HG03066 (cell line): ENCODE measurements around the gene INSM1.
"Not testable (repeated sequence)": the region's sequence is repeated elsewhere in the genome, so short reads cannot be mapped to it uniquely, and the experiment has no call there.

Experiments
- ATAC-seq: cut with Tn5 transposase; IDR thresholded peaks from one replicate; pipeline ENCODE4 v1.9.1; 2021; ENCODE audit warnings: low read depth; ENCODE audit not compliant: unreplicated experiment

The INSM1 gene, protein sequence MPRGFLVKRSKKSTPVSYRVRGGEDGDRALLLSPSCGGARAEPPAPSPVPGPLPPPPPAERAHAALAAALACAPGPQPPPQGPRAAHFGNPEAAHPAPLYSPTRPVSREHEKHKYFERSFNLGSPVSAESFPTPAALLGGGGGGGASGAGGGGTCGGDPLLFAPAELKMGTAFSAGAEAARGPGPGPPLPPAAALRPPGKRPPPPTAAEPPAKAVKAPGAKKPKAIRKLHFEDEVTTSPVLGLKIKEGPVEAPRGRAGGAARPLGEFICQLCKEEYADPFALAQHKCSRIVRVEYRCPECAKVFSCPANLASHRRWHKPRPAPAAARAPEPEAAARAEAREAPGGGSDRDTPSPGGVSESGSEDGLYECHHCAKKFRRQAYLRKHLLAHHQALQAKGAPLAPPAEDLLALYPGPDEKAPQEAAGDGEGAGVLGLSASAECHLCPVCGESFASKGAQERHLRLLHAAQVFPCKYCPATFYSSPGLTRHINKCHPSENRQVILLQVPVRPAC

DNA sequence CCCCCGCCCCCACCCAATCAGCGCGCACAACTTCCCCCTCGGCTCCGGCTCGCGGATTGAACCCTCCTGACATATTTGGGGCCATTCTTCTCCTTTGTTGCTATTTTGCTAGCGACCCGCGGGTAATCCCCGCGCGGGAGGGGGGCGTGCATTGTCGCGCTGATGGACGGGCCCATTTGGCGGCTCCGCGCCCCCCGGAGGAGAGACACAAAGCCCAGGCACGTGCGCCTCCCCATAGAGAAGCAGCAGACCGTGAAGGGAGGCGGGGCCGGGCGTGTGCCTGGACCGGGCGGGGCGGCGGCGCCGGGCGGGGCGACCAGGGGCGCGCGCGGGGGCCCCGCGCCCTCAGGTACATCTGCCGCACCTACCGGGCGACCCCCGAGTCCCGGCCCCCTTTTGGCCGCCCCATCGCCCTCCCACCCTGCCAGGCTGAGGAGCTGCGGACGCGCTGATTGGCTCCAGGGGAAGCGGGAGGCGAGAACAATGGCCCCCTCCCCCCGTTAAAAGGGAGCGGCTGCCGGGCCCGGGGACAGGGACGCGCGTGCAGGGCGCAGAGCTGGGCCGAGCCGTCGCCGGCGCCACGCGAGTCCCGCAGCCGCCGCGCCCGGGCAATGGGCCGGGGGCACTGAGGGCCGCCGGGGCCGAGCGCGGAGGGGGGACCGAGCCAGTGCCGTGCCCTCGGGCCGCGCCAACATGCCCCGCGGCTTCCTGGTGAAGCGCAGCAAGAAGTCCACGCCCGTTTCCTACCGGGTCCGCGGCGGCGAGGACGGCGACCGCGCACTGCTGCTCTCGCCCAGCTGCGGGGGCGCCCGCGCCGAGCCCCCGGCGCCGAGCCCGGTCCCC lies at the start of gene INSM1:
Gene INSM1, plus strand, starts transcription at position 530 of the 843 bp plus-strand sequence. Its CDS starts 164 bp downstream, at position 694.
- ATAC-seq = no peak

DNA sequence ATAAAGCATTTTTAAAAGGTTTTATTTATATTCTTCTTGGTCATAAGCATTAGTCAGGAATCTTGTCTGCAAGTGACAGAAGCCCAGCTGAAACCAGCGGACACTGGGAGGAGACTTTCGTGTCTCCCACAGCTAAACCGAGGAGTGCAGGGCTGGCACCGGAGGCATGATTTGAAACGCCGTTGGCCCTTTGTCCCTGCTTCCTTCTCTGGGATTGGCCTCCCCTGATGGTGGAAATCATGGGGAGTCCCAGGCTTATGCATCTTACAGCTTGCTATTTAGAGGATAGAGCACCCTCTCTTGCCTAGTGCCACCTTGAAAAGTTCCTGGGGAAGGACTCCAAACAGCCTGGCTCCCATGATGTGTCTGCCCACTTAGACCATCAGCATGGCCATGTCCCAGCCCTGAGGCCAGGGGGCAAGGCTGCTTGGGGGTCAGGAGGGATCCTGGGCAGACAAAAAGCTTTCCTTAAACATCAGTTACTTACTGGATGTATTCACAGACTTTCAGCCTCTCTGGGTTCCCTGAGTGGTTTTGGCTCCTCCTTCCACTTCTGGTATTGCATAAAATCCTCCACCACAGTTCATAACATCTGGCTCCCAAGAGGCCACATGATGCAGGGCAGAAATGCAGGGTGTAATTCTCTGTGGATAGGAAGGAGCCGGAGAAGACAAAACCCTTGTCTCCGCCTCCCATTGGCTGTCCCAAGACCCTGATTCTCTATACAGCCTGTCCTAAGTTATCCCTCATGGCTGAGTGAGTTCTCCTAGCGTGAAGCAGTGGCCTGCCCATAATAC lies 49.3 kb upstream of the INSM1 start:
- no peak for ATAC-seq

DNA sequence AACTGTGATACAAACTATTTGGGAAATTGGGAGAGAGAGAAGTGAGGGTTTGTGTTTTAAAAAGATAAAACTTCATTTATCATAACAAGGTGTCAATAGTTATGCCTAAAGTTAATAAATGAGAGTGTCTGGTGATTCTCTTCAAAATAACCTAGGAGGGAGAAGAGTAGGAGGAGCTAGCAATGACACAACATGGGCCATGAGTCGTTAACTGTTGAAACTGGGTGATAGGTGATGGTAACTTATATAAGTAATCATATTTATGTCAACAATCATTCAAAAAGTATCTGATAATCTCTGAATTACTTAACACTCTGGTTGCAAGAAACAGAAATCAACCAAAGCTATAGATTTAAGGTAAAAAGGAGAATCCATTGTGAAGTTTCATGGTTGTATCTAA lies 46.8 kb upstream of the INSM1 start:
- no peak for ATAC-seq

DNA sequence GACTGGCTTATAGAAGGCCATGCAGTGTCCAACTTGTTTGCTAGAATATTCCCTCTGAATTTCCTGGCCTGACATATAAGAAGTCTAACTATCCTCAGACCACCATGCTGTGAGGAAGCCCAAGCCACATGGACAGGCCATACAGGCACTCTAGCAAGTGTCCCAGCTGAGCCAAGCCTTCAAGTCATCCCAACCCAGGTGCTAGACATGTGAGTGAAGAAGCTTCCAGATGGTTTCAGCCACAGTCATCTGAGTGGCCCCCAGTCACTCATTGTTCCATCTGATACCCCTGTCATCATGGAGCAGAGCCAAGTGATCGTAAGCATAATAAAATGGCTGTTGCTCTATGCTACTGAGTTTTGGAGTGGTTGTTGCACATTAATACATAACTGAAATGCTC lies 46.0 kb upstream of the INSM1 start:
- no peak for ATAC-seq

DNA sequence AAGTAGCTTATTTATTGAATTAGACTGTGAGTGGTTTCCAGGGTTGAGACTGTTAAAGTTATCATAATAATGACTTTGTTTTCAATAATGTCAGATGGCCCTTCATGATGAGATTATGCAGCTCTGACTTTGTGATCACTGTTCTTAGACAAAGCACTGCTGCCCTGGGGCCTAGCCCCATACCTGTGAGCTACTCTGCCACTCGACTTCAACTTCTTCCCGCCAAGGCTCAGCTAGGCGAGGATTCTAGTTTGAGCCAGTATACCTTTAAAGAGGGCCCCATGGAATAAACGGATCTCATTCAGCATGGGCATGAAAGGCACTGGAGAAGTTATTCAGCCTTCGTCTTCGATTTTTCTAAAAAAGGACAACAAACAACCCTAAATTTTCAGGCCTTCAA lies 45.0 kb upstream of the INSM1 start:
- ATAC-seq = no peak

DNA sequence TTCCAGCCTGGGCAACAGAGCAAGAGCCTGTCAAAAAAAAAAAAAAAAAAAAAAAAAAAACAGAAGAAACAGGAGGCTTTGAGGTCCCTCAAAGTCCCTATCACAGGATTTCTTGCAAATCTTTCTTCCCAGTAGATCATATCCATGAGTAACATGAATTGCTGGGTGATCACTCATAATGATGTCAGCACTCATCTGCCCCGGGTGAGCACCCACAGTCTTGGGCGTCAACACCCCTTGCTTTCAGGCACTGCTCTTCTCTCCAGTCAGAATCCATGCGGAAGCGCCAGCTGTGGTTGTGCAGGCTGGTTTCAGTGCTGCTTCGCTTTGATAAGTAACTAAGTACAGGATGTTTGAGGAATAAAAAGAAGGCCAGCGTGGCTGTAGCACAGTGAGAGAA lies 40.2 kb upstream of the INSM1 start:
- ATAC-seq = no peak

DNA sequence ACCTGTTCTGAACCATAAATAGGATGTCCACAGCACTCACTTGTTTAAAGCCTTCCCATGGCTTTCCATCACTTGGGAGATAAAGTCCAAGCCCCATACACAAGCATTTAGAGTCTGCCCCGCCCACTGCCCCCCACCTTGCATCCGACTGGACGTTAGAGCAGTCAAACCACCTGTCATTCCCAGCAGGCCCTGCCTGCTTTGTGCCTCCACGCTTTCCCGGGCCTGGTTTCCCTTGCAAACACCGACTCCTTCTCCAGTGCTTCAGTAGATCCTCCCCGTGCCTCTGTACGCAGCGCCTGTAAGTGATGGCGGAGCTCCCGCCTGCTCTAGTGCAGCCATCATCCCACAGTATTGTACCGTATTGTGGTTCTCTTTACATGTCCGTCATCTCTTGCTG lies 38.3 kb upstream of the INSM1 start:
- no peak for ATAC-seq

DNA sequence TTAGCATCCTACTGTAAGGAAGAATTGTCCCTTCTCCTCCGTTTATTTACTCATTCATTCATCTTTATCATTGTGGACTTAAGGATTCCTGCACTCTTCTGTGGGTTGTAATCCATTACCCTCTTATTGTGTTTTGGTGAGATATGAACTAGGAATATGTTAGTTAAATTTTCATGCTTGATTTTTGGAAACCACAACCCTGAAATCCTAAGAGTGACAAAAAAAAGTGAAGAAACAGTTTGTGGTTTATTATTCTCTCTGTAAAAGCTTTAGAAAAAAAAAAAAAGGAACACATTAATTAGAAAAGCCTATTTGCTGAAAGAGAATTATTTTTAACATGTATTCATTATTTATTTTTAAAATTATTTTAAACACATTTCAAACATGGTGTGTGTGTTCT lies 36.7 kb upstream of the INSM1 start:
- no peak for ATAC-seq

DNA sequence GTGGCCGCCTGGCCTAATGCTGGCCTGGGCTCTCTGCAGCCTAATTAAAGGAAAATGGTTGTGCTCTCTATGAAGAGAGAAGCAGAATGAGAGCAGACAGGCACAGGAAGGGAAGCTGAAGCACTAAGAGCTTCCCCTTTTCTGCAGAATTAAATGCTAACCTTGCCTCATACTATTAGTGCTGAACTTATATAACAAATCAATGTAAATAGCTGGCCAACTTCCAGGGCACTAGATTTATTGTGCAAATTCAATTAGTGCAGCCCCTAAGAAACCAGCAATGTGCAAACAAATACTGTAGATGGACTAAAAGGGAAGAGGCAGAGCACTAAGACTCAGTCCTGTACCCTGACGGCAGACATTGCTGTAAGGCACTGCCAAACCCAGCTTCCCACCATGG lies 36.1 kb upstream of the INSM1 start:
- no peak for ATAC-seq

DNA sequence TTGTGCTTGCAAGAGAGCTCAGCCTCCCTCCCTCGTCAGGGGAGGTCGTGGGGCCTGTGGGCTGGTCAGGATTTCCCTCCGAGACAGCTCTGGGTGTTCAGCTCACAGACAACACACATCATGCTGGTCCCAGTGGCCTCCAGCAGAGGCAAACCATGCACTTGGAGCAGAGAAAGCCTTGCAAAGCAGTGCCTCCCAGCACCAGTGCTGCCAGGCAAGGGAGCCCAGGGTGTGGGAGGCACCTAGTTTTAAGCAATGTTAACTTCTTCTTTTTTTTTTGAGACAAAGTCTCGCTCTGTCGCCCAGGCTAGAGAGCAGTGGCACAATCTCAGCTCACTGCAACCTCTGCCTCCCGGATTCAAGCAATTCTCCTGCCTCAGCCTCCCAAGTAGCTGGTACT lies 34.0 kb upstream of the INSM1 start:
- no peak for ATAC-seq

DNA sequence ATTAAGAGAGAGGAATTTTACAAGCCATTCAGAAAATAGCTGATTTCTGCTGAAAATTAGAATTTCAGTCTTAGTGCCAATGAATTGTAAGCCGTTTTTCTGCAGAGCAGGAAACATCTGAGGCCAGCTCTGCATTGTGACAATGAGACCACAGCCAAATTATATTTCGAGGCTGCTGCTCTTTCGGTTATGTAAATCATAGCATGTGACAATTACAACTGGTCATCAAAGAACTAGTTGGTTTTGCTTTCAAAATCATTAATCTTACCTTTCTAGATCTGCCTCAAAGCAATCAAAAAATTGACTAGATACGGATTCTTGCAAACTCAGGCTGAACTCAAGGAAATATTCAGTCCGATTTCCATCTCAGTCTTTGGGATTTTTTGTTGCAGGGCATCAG lies 33.4 kb upstream of the INSM1 start:
- peak; percentile 98 for ATAC-seq

DNA sequence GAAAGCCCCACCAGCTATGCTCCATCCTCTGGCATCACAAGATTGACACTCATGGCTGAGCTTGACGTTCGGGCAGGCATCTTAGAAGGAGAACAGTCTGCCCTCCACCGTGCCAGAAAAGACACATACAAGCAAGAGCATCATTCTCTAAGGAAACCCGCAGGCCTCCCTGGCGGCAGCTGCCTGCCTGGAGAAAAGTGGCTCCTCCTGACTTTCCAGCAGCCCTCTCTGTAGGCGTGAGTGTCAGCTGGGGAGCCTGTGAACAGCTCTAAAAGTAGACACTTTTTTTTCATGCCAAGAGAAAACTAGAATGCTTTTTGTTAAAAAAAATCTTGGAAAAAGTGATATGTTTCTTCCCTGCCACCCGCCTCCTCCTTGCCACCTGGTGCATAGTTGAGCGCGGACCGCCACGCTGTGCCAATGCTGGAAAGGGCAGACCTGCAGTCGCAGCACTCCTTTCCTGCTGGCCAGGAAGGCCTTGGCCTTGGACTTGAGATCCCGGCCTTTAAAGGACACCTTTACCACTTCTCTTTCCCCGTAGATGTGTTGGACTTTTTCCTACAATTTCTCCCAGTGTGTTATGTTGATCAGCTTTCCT lies 29.7 kb upstream of the INSM1 start:
- ATAC-seq = no peak

DNA sequence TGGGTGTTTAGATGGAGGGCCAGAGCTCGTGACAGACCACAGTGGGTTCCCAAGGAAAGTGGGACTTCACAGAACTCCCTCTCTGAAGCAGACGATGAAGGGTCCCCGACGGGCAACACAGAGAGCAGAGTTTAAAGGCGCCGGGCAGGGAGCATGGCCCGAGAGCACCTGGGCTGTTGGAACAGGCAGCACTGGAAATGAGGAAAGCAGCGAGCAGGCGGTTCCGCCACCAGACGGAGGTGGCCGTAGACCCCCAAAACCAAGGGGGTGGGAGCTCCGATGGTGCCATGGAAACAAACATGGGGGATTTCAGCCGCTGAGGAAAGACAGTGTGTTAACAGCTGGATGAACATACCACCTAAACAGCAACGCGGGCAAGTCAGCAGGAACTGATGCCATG lies 27.5 kb upstream of the INSM1 start:
- ATAC-seq = no peak

DNA sequence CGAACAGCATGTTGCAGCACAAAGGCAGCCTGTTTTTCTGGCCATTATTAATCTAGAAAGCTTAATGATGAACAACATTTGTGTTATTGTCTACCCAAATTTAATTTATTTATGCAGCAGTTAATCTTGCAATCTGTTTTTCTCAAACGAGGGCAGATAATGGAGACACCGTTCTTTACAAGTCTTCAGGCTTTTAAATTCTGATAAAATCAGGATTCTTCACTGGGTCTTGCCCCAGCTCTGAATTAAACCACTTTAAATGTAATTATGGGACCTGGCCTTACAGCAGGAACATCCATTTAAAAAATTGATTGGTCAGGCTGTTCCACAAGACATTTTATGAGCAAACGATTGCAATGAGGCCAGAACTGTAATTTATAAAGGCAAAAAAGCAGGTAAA lies 26.5 kb upstream of the INSM1 start:
- ATAC-seq = no peak

DNA sequence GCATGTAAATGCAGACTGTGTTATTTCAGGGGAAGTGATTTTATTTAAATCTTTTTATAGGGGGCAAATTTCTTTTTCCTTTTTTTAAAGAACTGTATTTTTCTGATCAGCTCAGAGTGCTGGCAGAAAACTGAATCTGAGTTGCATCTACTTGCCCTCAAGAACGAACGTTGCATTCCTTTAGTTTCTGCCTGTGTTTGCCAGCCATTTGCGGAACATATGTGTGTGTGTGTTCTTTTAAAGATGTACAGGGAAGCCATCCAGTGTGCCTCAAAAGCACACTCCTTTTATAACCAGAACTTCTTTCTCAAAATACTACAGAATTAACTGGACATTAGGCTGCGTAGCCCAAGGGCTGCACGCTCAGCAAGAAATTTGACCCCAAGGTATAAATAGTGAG lies 25.8 kb upstream of the INSM1 start:
- no peak for ATAC-seq

DNA sequence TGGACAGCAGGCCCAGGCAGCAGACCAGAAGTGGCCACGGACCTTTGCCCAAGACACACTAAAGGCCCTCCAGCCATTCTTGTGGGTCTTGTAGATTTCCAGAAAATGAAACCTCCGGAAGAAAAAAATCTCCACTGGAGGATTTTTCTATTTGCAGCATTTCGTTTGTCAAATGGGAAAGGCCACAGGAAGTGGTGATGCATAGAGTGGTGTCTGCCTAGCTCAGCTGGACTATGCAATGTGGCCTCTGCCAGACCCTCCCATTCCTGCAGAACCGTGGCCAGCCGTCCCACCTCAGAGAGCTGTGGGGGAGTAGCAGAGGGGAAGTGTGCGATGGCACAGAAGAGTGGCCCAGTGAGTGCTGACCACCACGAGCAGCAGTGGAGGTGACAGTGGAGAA lies 24.0 kb upstream of the INSM1 start:
- no peak for ATAC-seq

DNA sequence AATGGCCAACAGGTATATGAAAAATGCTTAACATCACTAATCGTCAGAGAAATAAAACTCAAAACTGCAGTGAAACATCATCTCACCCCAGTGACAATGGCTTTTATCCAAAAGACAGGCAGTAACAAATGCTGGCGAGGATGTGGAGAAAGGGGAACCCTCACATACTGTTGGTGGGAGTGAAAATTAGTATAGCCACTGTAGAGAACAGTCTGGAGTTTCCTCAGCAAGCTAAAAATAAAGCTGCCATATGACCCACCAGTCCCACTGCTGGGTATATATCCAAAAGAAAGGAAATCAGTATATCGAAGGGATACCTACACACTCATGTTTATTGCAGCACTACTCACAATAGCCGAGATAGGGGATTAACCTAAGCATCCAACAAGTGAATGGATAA lies 23.4 kb upstream of the INSM1 start:
- no peak for ATAC-seq

DNA sequence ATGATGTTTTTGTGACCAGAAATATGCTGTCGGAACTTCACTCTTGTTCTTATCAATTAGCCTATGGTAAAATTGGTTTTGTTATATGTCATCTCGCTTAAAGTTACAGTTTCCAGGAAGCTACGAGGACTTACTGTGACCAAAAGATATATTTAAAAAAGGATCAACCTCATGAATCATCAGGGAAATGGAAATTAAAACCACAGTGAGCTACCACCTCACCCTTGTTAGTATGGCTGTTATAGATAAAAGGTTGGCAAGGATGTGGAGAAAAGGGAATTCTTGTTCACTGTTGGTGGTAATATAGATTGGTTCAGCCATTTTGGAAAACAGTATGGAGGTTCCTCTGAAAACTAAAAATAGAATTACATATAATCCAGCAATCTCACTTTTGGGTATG lies 14.3 kb upstream of the INSM1 start:
- ATAC-seq = no peak

DNA sequence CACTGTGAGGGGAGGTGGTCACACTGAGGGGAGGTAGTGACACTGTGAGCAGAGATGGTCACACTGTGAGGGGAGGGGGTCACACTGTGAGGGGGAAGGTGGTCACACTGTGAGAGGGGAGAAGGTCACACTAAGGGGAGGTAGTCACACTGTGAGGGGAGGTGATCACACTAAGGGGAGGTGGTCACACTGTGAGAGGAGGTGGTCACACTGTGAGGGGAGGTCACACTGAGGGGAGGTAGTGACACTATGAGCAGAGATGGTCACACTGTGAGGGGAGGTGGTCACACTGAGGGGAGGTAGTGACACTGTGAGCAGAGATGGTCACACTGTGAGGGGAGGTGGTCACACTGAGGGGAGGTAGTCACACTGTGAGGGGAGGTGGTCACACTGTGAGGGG lies 12.4 kb upstream of the INSM1 start:
- not testable (repeated sequence) for ATAC-seq

DNA sequence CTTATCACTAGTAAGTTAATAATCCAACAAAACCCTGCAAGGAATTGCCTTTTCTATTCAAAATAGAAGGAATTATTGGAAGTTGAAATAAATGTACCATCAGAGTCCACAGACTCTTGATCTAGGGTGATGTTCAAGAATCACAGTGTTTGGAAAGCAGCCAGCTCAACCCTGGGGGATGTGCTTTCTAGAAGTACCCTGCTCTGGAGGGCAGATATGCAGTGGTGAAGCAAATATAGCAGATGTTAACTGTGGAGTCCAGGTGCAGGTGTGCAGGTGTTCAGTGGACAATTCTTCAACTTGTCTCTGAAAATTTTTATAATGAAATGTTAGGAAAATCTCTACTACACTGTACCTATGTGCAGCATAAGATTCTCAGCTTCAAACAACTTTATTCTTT lies 9.1 kb upstream of the INSM1 start:
- no peak for ATAC-seq

DNA sequence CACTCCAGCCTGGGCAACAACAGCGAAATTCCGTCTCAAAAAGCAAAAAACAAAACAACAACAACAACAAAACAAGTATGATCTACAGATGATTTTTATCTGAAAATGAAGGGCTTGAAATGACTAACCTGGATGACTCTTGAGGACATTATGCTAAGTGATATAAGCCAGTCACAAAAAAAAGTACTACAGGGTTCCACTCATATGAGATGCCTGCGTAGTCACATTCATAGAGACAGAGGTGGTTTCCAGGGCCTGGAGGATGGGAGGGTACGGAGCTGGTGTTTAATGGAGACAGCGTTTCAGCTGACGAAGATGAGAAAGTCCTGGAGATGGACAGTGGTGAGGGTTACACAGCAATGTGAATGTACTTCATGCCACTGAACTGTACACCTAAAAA lies 8.3 kb upstream of the INSM1 start:
- ATAC-seq = no peak
